ENCODE data around the gene ADARB2.

DNA sequence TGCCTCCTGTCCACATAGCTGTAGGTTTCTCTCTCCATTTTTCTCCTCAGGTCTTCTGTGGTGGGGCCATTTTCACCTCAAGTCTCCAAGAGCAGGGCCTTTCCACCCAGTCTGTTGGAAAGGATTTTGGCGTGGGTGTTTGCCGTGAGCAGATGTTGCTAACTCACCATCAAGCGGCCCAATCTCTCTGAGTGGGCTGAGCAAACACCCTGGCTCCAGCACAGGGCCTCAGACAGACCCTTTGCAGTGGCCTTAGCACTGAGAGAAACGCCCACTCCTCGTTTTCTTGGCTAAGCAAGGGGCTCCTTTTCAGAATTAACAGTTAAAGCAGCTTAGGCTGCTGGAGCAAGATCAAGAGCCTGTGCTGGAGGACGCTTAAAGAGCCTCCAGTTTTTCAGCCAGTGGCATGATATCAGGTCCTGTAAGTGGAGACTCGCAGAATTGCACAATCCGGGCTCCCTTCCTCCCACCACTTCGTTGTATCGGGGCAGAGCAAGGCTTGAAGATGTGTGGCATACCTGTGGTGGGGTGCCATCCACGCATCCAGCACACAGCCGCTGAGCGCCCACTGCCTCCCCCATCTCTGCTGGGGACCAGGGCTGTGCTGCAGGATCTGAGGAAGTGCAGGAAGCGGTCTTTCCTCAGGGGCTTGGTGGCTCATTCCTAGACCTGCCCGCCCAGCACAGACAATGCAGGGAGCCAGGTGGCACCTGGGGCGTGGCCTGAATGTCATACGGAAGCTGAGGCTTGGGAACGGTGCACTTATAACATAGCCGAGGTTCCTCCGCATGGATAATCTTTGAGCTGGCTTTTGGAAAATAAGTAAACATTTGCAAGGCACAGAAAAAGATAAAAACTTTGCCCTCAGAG is 142.7 kb downstream of the ADARB2 start:
- no peak for TF ChIP-seq EZH2 (IDR thresholded peaks at IDR 0.05; ENCODE audit: borderline replicate concordance)
- TF ChIP-seq, protein P1, sequence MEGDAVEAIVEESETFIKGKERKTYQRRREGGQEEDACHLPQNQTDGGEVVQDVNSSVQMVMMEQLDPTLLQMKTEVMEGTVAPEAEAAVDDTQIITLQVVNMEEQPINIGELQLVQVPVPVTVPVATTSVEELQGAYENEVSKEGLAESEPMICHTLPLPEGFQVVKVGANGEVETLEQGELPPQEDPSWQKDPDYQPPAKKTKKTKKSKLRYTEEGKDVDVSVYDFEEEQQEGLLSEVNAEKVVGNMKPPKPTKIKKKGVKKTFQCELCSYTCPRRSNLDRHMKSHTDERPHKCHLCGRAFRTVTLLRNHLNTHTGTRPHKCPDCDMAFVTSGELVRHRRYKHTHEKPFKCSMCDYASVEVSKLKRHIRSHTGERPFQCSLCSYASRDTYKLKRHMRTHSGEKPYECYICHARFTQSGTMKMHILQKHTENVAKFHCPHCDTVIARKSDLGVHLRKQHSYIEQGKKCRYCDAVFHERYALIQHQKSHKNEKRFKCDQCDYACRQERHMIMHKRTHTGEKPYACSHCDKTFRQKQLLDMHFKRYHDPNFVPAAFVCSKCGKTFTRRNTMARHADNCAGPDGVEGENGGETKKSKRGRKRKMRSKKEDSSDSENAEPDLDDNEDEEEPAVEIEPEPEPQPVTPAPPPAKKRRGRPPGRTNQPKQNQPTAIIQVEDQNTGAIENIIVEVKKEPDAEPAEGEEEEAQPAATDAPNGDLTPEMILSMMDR (IDR thresholded peaks at IDR 0.05; ENCODE audit: poor library complexity): no peak
- no peak for TF ChIP-seq EZH2phosphoT487 (IDR thresholded peaks at IDR 0.05; ENCODE audit: low read depth, severe bottlenecking, unreplicated experiment)

Data from hepatocyte (in vitro differentiated cells).